GM19467 (cell line): ENCODE data around the gene PDZD8.

ENCODE experiments used
- ATAC-seq: cut with Tn5 transposase; IDR thresholded peaks from one replicate; pipeline ENCODE4 v1.9.1; 2021; ENCODE audit warnings: mild to moderate bottlenecking, moderate library complexity; ENCODE audit not compliant: unreplicated experiment

The PDZD8 gene

DNA sequence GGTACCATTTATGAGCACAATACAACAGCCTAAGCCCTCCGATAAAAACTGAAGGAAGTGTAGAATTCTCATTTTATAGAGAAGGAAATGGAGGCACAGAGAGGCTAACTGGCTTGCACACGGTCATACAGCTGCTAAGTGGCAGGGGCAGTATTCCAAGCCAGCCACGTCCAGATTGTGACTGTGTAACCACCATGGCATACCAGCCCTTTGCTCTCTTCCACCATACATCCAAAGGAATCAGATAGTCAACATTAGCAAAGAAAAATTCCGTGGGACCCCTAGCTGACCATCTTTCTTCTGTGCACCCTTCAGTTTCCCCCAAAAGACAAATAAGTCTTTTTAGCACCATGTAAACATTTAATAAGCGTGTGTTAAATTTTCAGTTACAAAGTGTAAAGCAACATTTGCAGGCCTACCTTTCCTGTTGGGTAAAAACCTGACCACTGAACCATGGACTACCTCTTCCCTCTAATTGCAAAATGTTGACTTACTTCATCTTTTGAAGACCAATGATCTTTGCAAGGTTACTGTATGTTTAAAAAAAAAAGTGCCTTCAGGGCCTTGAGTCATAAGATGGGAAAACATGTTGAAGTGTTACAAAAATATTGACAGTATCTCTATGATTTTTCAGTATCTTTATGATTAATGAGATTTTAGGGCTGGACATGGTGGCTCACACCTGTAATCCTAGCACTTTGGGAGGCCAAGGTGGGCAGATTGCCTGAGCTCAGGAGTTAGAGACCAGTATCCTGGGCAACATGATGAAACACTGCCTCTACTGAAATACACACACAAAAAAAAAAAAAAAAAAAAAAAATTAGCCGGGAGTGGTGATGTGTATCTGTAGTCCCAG, 24.3 kb upstream of the PDZD8 start:
- ATAC-seq: no peak

GRCh38 chr10:117398029-117398428, 22.8 kb upstream of the PDZD8 start:
- ATAC-seq: no peak

DNA sequence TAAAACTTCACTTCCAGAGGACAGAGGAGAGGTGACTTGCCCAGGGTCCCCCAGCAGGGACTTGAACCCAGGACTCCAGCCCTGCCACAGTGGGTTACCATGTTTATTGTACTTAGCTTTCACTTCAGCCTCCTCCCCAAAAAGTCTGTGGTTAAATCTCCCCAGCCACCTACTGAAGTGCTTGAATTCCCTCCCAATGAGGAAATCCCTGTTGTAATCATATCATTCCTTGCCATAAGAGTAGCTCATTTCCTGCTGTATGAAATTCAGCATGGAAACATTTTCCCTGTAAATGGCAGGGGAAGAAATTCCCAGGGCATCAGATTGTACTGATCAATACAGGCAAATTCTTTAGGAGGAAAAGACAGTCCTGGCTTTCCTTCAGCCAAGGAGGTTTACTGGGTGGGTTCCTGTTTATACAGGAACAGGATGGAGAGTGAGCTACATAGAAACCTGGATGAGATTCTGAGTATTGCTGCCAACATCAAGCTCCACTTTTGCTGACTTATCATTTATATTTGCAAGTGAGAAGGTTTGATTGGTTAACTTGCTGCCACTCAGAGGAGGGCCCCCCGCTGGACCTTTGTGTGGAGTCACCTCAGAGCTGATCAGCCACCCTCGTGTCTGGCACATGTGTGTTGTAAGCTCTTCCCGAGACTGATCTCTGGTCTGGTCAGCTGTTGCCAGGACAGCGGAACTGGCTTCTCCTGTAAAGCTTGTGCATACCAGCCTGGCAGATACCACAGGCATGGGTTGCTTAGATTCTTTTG, 16.4 kb upstream of the PDZD8 start:
- no peak for ATAC-seq

DNA sequence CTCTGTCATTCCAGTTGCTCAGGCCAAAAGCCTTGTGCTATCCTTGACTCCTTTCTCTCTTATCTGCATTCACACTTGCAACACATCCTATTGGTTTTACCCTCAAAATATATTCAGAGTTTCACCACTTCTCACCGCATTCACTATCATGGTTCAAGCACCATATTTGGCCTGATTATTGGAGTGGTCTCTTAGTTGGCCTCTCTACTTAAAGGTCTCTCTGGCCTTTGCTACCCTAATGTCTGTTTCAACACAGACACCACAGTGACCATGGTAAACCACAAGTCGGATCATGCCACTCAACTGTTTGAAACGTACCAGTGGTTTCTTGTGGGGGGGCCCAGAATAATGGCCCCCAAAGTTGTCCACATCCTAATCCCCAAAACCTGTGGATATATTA, 15.2 kb upstream of the PDZD8 start:
- no peak for ATAC-seq

GRCh38 chr10:117386805-117387204, 11.6 kb upstream of the PDZD8 start:
- no peak for ATAC-seq

- ATAC-seq: no peak
These were observed 7.6 kb upstream of the PDZD8 start for GRCh38 chr10:117382861-117383260.

- peak; percentile 30 for ATAC-seq
These were observed 507 bp downstream of the PDZD8 start for GRCh38 chr10:117374506-117375359.

GRCh38 chr10:117373823-117374505, 1.3 kb downstream of the PDZD8 start:
- no peak for ATAC-seq

- ATAC-seq: no peak
These were observed 5.0 kb downstream of the PDZD8 start for GRCh38 chr10:117370205-117370604.

DNA sequence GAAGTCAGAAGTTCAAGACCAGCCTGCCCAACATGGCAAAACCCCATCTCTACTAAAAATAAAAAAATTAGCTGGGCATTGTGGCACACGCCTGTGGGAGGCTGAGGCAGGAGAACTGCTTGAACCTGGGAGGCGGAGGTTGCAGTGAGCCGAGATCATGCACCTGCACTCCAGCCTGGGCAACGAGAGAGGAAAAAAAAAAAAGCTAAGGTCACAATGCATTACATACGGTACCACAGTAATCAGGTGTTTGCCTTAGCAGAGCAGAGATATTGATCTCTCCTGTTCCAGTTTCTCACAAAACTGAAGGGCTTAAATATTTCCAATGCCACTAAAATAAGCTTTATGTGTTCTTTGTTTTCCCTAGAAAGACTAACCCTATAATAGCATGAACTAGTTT, 7.5 kb downstream of the PDZD8 start:
- ATAC-seq: no peak

DNA sequence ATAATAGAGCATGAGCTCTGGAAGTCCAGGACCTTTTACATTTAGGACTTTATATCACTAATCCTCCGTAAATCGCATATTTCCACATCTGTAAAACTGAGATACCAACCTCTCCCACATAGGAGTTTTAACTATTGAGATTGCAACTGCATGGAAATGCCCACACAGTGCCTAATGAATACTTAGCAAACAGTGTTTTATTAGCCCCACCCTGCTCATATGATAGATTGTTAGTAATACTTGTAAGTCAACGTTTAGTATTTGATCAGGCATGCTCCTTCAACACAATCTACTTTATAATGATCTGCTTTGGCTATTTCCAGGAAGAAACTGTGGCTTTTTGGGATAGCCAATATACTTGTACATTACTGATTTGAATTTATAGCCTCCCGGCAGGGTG, 8.5 kb downstream of the PDZD8 start:
- no peak for ATAC-seq

DNA sequence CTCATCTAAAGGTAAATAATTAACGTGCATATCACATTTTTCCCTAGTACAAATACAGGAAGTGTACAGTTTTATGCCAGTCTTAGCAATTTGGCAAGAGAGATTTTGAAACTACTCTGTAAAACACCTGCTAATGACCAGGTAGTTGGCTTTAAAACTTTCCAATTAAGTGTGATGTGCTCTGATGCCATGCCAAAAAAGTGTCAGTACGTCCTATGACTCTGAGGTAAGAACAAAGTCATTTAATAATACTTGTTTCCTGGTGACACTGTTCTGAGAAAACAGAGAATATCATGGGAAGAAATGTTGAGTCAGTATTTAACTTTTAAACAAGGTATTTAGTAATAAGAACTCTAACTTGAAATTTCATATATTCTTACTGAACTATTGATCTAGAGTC, 9.6 kb downstream of the PDZD8 start:
- ATAC-seq: peak; percentile 30

DNA sequence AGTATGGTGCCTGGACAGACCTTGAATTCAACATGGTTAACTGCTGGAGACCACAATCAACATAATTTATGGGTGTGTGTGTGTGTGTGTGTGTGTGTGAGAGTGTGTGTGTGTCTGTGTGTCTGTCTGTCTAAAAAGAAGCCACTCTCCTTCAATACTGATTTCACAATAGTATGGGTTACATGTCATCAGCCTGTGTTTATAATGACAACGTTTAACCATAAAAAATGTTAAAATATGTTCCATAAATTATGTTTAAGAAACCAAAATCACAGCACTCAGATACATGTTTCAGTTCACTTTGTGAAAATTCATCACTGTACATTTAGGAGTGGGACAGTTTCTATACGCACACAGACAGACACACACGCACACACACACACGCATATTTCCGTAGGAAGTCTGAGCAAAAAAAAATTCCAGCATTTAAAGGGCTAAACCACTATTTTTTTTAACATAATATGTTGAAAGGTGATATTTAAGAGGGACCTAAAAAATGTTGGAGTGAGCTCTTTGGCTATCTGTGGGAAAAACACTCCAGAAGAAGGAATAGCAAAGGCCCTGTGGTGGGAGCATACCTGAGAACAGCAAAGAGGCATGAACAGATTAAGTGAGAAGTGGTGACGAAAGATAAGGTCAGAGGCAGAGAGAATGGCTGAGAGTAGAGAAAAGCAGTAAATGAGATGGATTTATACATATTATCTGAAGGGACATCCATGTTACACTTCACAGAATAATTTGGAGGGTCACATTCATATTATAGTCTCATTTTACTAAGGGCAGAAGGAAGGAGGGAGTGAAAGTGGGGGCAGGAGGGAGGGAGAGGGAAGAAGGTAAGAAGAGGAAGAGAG, 10.9 kb downstream of the PDZD8 start:
- ATAC-seq: no peak

GRCh38 chr10:117363028-117363427, 12.2 kb downstream of the PDZD8 start:
- no peak for ATAC-seq

DNA sequence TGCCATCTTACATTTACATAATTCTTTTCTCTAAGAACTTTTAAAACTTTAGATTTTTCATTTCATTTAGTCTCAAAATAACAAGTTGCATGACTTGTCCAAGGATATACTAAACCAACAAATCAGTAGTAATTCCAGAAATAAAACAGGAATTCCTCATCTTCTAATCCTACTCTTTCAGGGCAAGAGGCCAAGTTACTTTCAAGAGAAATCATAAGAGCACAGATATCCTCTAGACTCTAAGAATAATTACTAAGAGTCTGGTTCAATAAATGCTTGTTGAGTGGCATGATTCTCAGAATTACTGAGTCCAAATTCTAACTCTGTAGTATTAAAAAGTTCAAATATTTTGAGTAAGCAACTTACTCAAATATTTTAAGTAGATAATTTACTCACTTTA, 12.9 kb downstream of the PDZD8 start:
- no peak for ATAC-seq

GRCh38 chr10:117360994-117361667, 14.1 kb downstream of the PDZD8 start:
- peak; percentile 78 for ATAC-seq

DNA sequence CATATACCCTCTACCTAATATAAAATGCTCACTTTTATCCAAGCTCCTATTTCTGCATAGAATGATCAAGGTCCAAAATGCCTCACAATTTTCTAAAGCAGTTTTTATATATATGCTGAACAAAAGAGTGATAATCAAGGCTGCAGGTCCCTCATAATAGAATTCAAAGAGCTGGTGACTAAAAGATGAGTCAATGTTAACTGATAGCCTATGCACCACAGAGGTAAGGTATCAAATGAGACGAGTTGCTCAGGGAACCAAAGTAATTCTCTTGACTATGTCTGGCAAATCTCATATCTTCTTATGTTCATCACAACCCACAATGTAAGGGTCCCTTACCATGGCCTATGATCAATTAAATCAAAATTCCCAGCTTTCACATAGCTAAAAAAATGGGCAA, 15.2 kb downstream of the PDZD8 start:
- no peak for ATAC-seq

DNA sequence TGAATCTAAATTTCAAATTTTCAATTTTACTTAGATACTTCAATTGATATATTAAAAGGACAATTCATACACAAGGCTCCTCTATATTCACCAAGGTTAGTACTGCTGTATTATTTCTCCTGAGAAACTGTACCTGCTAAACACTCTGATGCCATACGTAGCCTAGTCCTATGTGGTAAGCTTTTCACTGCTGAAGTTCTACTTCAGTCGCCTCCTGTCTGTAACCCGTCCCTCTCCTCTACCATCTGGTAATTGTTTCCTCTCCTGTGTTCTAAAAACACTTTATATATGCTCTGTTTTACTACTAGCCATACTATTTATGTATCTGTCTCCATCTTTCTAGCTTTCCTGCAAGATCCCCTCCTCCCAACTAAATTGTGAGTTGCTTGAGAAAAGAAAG, 20.2 kb downstream of the PDZD8 start:
- ATAC-seq: no peak

DNA sequence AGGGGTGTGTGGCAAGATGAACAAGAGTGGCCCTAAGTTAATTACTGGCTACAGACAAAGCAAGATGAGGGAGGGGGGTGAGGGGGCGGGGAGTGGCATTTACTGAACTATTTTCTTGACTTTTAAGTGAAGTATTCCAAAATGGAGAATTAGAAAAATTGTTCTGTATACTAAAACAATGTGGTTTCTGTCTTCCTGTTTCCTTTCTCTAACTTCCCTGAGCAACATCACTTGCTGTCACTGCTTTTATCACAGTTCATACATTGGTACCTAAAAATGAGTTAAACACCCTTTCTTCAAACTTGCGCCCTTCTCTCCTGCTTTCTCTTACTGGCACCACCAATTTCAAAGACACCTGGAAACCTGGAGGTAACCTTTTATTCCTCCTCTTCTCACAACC, 21.6 kb downstream of the PDZD8 start:
- ATAC-seq: no peak
